Hematopoietic multipotent progenitor cell treated with erythropoietin and hydrocortisone succinate and interleukin-3 and kit ligand, for 4 days (in vitro differentiated cells): ENCODE measurements around the gene GPR50.

Experiments
- DNase-seq: peaks from one replicate; pipeline ENCODE4 v3.0.0-alpha.2; 2015

GPR50 gene

GRCh38 chrX:151228935-151229334 is 52.6 kb downstream of the GPR50 start:
- DNase-seq, result no peak
